Measurements from ENCODE around the gene DR1. TPM values are rescaled to one million over a fixed set of nuclear protein-coding genes. Genes with fewer than 3 reads are reported as not detected.
"Not testable (repeated sequence)": the region's sequence is repeated elsewhere in the genome, so short reads cannot be mapped to it uniquely, and the experiment has no call there.

Gene DR1
- total RNA-seq, 2 donors from 2014 or later: 44.3 to 56.4 TPM

DNA sequence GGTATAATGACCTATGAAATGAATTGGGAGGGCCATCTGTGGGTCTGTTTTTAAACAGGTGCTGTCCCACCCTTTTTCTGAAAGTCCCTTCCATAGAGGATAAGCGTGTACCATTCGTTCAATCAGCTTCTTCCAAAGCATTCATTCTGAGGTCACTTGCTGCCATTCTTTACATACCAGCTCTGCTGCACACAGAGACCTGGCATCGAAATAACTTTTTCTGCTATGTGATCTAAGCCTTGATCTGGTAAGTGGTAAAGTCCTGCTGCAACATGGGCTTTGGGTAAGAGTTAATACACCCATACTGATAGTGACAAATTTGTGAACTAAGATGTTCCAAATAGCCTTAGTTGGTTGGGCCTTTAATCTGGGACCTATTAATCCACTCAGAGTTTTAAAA, 38.9 kb downstream of the DR1 start:
- Histone ChIP-seq H3K36me3 (ENCODE audit: control insufficient read depth, insufficient read depth, low read length) (no peaks in the 10 kb centered on the region), H3K4me1 (ENCODE audit: control insufficient read depth, insufficient read depth, low read length) (no peaks in the 10 kb centered on the region), H3K27ac (ENCODE audit: low read depth, low read length) (no peak overlapping the region), H3K27me3 (ENCODE audit: control insufficient read depth, insufficient read depth, low read length, poor library complexity, severe bottlenecking) (no peaks in the 10 kb centered on the region), H3K9me3 (ENCODE audit: control insufficient read depth, low read length) (peaks cover 34% of the 10 kb centered on the region), H3K9ac (ENCODE audit: extremely low read depth, low read length, poor library complexity, severe bottlenecking) (no peak overlapping the region), H3K4me3 (ENCODE audit: low read length) (no peak overlapping the region)
- H3K36me3 Mint-ChIP-seq (ENCODE audit: low read depth): peaks cover 14% of the 10 kb centered on the region
- no peaks in the 10 kb centered on the region for H3K4me1 Mint-ChIP-seq
- peaks cover 49% of the 10 kb centered on the region for H3K9me3 Mint-ChIP-seq
- H3K27ac Mint-ChIP-seq: no peak overlapping the region
- TF ChIP-seq, protein P1, sequence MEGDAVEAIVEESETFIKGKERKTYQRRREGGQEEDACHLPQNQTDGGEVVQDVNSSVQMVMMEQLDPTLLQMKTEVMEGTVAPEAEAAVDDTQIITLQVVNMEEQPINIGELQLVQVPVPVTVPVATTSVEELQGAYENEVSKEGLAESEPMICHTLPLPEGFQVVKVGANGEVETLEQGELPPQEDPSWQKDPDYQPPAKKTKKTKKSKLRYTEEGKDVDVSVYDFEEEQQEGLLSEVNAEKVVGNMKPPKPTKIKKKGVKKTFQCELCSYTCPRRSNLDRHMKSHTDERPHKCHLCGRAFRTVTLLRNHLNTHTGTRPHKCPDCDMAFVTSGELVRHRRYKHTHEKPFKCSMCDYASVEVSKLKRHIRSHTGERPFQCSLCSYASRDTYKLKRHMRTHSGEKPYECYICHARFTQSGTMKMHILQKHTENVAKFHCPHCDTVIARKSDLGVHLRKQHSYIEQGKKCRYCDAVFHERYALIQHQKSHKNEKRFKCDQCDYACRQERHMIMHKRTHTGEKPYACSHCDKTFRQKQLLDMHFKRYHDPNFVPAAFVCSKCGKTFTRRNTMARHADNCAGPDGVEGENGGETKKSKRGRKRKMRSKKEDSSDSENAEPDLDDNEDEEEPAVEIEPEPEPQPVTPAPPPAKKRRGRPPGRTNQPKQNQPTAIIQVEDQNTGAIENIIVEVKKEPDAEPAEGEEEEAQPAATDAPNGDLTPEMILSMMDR (conservative IDR thresholded peaks at IDR 0.05): no peak
- WGBS, 2 experiments (ENCODE audit: insufficient coverage in 1 of 2, insufficient read length in 1 of 2): 87 to 94% methylated on average over 3 of the region's 3 CpGs
- no peak overlapping the region for H3K4me3 Mint-ChIP-seq
- DNase-seq: no peak
- H3K27me3 Mint-ChIP-seq (ENCODE audit: insufficient read depth): no peaks in the 10 kb centered on the region

DNA sequence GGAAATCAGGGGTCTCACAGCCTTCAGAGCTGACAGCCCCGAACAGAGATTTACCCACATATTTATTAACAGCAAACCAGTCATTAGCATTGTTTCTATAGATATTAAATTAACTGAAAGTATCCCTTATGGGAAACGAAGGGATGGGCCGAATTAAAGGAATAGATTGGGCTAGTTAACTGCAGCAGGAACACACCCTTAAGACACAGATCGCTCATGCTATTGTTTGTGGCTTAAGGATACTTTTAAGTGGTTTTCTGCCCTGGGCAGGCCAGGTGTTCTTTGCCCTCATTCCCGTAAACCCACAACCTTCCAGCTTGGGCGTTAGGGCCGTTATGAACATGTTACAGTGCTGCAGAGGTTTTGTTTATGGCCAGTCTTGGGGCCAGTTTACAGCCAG, 40.6 kb downstream of the DR1 start:
- H3K4me3 ChIP-seq (ENCODE audit: low read length): peak overlapping the region; percentile 58
- H3K4me1 ChIP-seq (ENCODE audit: control insufficient read depth, insufficient read depth, low read length); H3K27ac Mint-ChIP-seq; H3K27me3 ChIP-seq (ENCODE audit: control insufficient read depth, insufficient read depth, low read length, poor library complexity, severe bottlenecking); H3K9ac ChIP-seq (ENCODE audit: extremely low read depth, low read length, poor library complexity, severe bottlenecking); H3K27ac ChIP-seq (ENCODE audit: low read depth, low read length); H3K36me3 ChIP-seq (ENCODE audit: control insufficient read depth, insufficient read depth, low read length); H3K27me3 Mint-ChIP-seq (ENCODE audit: insufficient read depth); H3K4me1 Mint-ChIP-seq; H3K4me3 Mint-ChIP-seq; DNase-seq: not testable (repeated sequence)
- peaks cover 15% of the 10 kb centered on the region for H3K36me3 Mint-ChIP-seq (ENCODE audit: low read depth)
- 84 to 94% methylated on average over 4 to 6 of the region's 7 CpGs for WGBS, 2 experiments (ENCODE audit: insufficient coverage in 1 of 2, insufficient read length in 1 of 2)
- peaks cover 34% of the 10 kb centered on the region for H3K9me3 ChIP-seq (ENCODE audit: control insufficient read depth, low read length)
- H3K9me3 Mint-ChIP-seq: peaks cover 48% of the 10 kb centered on the region

DNA sequence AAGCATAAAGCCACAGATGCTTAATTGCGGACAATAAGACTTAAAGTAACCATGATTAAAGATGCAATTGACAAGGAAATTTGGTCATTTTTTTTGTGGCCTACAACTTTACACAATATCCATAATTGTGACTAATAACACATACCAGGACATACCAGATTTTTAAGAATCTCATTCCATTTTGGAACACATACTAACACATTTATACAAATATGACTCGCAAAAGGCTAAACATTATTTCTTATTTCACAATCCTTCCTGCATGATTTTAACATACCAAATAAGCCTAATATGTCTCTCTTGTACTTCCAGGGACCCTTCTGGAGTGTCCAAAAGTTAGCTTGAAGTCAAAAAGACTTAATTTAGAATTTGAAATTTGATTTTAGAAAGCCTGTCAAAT, 48.8 kb downstream of the DR1 start:
- H3K4me1 ChIP-seq (ENCODE audit: control insufficient read depth, insufficient read depth, low read length): no peaks in the 10 kb centered on the region
- Mint-ChIP-seq H3K9me3 (peaks cover 10% of the 10 kb centered on the region), H3K27ac (no peak overlapping the region), H3K27me3 (ENCODE audit: insufficient read depth) (peaks cover 3% of the 10 kb centered on the region), H3K4me3 (no peak overlapping the region), H3K36me3 (ENCODE audit: low read depth) (peaks cover 5% of the 10 kb centered on the region), H3K4me1 (no peaks in the 10 kb centered on the region)
- H3K27ac ChIP-seq (ENCODE audit: low read depth, low read length): no peak overlapping the region
- peaks cover 5% of the 10 kb centered on the region for H3K9me3 ChIP-seq (ENCODE audit: control insufficient read depth, low read length)
- H3K27me3 ChIP-seq (ENCODE audit: control insufficient read depth, insufficient read depth, low read length, poor library complexity, severe bottlenecking): no peaks in the 10 kb centered on the region
- WGBS, 2 experiments (ENCODE audit: insufficient coverage in 1 of 2, insufficient read length in 1 of 2): 94 to 96% methylated on average over 2 of the region's 2 CpGs
- TF ChIP-seq, protein P1 (conservative IDR thresholded peaks at IDR 0.05): no peak
- no peak overlapping the region for H3K9ac ChIP-seq (ENCODE audit: extremely low read depth, low read length, poor library complexity, severe bottlenecking)
- no peaks in the 10 kb centered on the region for H3K36me3 ChIP-seq (ENCODE audit: control insufficient read depth, insufficient read depth, low read length)
- no peak for DNase-seq
- no peak overlapping the region for H3K4me3 ChIP-seq (ENCODE audit: low read length)

DNA sequence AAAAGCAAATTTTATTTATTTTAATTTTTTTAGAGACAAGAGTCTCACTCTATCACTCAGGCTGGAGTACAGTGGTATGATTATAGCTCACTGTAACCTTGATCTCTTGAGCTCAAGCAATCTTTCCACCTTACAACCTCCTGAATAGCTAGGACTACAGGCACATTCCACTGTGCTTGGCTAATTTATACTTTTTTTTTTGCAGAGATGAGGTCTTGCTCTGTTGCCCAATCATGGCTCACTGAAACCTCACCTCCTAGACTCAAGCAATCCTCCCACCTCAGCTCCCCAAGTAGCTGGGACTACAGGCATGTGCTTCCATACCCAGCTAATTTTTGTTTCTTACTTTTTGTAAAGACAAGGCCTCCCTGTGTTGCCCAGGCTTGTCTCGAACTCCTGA, 49.5 kb downstream of the DR1 start:
- peaks cover 3% of the 10 kb centered on the region for H3K27me3 Mint-ChIP-seq (ENCODE audit: insufficient read depth)
- Histone ChIP-seq H3K4me1 (ENCODE audit: control insufficient read depth, insufficient read depth, low read length) (no peaks in the 10 kb centered on the region), H3K4me3 (ENCODE audit: low read length) (no peak overlapping the region), H3K27ac (ENCODE audit: low read depth, low read length) (no peak overlapping the region), H3K9me3 (ENCODE audit: control insufficient read depth, low read length) (peaks cover 5% of the 10 kb centered on the region), H3K9ac (ENCODE audit: extremely low read depth, low read length, poor library complexity, severe bottlenecking) (no peak overlapping the region), H3K36me3 (ENCODE audit: control insufficient read depth, insufficient read depth, low read length) (no peaks in the 10 kb centered on the region), H3K27me3 (ENCODE audit: control insufficient read depth, insufficient read depth, low read length, poor library complexity, severe bottlenecking) (no peaks in the 10 kb centered on the region)
- peaks cover 3% of the 10 kb centered on the region for H3K36me3 Mint-ChIP-seq (ENCODE audit: low read depth)
- TF ChIP-seq, protein P1 (conservative IDR thresholded peaks at IDR 0.05): no peak
- no peaks in the 10 kb centered on the region for H3K4me1 Mint-ChIP-seq
- WGBS, 2 experiments (ENCODE audit: insufficient coverage in 1 of 2, insufficient read length in 1 of 2): 86 to 100% methylated on average over 1 of the region's 1 CpG
- H3K4me3 Mint-ChIP-seq: no peak overlapping the region
- DNase-seq: no peak
- no peak overlapping the region for H3K27ac Mint-ChIP-seq
- H3K9me3 Mint-ChIP-seq: peaks cover 8% of the 10 kb centered on the region

Data from endodermal cell (in vitro differentiated cells).